HepG2 (cell line): ENCODE data around the gene ZNF33B. TPM values are rescaled to one million over a fixed set of nuclear protein-coding genes. Genes with fewer than 3 reads are reported as not detected.

Experiments used
- BRCA1 ChIP-seq: sonication (generic); formaldehyde crosslinking; IDR thresholded peaks from 2 replicates; pipeline ENCODE4 v1.4.0; 2020; ENCODE audit warnings: missing genetic modification reagents
- HHEX ChIP-seq: IDR thresholded peaks from 2 replicates; pipeline ENCODE4 v1.6.1; 2016; ENCODE audit warnings: control low read depth
- LCORL ChIP-seq, 2 experiments: fragments of 450-650 bp in 1 of 2; sonication (generic) in 1 of 2; formaldehyde crosslinking in 1 of 2; IDR thresholded peaks; 2 replicates each; pipeline versions ENCODE4 v1.5.0 to v1.6.1; 2017 to 2020; ENCODE audit warnings: antibody characterized with exemption in 1 of 2, missing genetic modification reagents in 1 of 2
- MAF1 ChIP-seq: sonication (generic); formaldehyde crosslinking; IDR thresholded peaks from 2 replicates; pipeline ENCODE4 v1.5.0; 2020; ENCODE audit warnings: missing genetic modification reagents, borderline replicate concordance
- MAZ ChIP-seq, 2 experiments: sonication (generic) in 1 of 2; formaldehyde crosslinking in 1 of 2; IDR thresholded peaks; 2 replicates each; pipeline versions ENCODE4 v1.5.0 to v1.6.1; 2012 to 2020; ENCODE audit warnings: low read depth in 2 of 2, mild to moderate bottlenecking in 2 of 2, borderline replicate concordance in 1 of 2, improper control_type of control experiment in 1 of 2, low read length in 1 of 2, missing genetic modification reagents in 1 of 2, moderate library complexity in 1 of 2
- NCOA2 ChIP-seq: sonication (generic); formaldehyde crosslinking; IDR thresholded peaks from 2 replicates; pipeline ENCODE4 v1.8.0; 2022; ENCODE audit warnings: inconsistent platforms
- NCOR1 ChIP-seq: fragments of 200-600 bp; sonication (generic); IDR thresholded peaks from 2 replicates; pipeline ENCODE4 v1.7.0; 2017; ENCODE audit warnings: antibody characterized with exemption, low read length, borderline replicate concordance
- NFE2L1 ChIP-seq: sonication (generic); formaldehyde crosslinking; IDR thresholded peaks from 2 replicates; pipeline ENCODE4 v1.4.0; 2020; ENCODE audit warnings: missing genetic modification reagents, mild to moderate bottlenecking, borderline replicate concordance
- NFIB ChIP-seq: sonication (generic); formaldehyde crosslinking; IDR thresholded peaks from 2 replicates; pipeline ENCODE4 v1.9.0; 2021; ENCODE audit warnings: missing genetic modification reagents, mild to moderate bottlenecking, borderline replicate concordance
- SAP130 ChIP-seq: IDR thresholded peaks from 2 replicates; pipeline ENCODE4 v1.6.1; 2016; ENCODE audit warnings: low read depth
- SP1 ChIP-seq, 2 experiments: fragments of 450-650 bp in 1 of 2; sonication (generic) in 1 of 2; formaldehyde crosslinking in 1 of 2; IDR thresholded peaks; 2 replicates each; pipeline versions ENCODE4 v1.4.0 to v1.6.1; 2016 to 2020; ENCODE audit warnings: missing genetic modification reagents in 1 of 2
- TARDBP ChIP-seq: sonication (generic); formaldehyde crosslinking; IDR thresholded peaks from 2 replicates; pipeline ENCODE4 v1.8.0; 2022; ENCODE audit warnings: mild to moderate bottlenecking, missing genetic modification reagents
- ZC3H4 ChIP-seq: sonication (generic); formaldehyde crosslinking; IDR thresholded peaks from 2 replicates; pipeline ENCODE4 v1.4.0; 2020; ENCODE audit warnings: missing genetic modification reagents, borderline replicate concordance
- ZNF138 ChIP-seq: sonication (generic); formaldehyde crosslinking; IDR thresholded peaks from 2 replicates; pipeline ENCODE4 v1.5.0; 2020; ENCODE audit warnings: mild to moderate bottlenecking, low read depth, missing genetic modification reagents
- ZNF224 ChIP-seq: sonication (generic); formaldehyde crosslinking; IDR thresholded peaks from 2 replicates; pipeline ENCODE4 v1.5.0; 2020; ENCODE audit warnings: mild to moderate bottlenecking, missing genetic modification reagents
- ZNF3 ChIP-seq: IDR thresholded peaks from 2 replicates; pipeline ENCODE4 v1.7.0; 2017; ENCODE audit warnings: inconsistent platforms
- ZNF329 ChIP-seq: sonication (generic); formaldehyde crosslinking; IDR thresholded peaks from 2 replicates; pipeline ENCODE4 v1.9.0; 2021; ENCODE audit warnings: low read depth, mild to moderate bottlenecking, missing genetic modification reagents
- ZNF572 ChIP-seq: sonication (generic); formaldehyde crosslinking; IDR thresholded peaks from 2 replicates; pipeline ENCODE4 v1.5.1; 2020; ENCODE audit warnings: mild to moderate bottlenecking, missing genetic modification reagents
- polyA plus RNA-seq, 8 experiments: library from polyadenylated mRNA; depleted of rRNA in 3 of 8; stranded (reverse) in 7 of 8; unstranded in 1 of 8; fragments of >200 nt; fragmentation: Illumina TruSeq in 4 of 8; extraction: Trizol in 4 of 8; gene quantifications; 2 replicates each; pipeline versions ENCODE4 v1.2.1 to v1.2.3, GENCODE V29; 2011 to 2016; ENCODE audit warnings: low read depth in 4 of 8, missing spikeins in 1 of 8, mixed read lengths in 1 of 8; ENCODE audit not compliant: insufficient read depth in 1 of 8
- total RNA-seq, 5 experiments: library from RNA; depleted of rRNA; stranded (reverse); fragments of >200 nt; fragmentation: Illumina TruSeq; extraction: Trizol; gene quantifications; 2 replicates each; pipeline ENCODE4 v1.2.3, GENCODE V29; 2016; ENCODE audit warnings: low read depth in 1 of 5
- TF ChIP-seq, protein P1 (sequence below): sonication (generic); formaldehyde crosslinking; IDR thresholded peaks from 2 replicates; pipeline ENCODE4 v1.4.0; 2020; ENCODE audit warnings: missing genetic modification reagents, low read depth, mild to moderate bottlenecking, borderline replicate concordance
- TF ChIP-seq, protein P2 (sequence below): sonication (generic); formaldehyde crosslinking; IDR thresholded peaks from 2 replicates; pipeline ENCODE4 v1.5.1; 2020; ENCODE audit warnings: mild to moderate bottlenecking, missing genetic modification reagents, borderline replicate concordance
- TF ChIP-seq, protein P3 (sequence below): IDR thresholded peaks from 2 replicates; pipeline ENCODE4 v1.6.1; 2016

Gene ZNF33B
- total and polyA plus RNA-seq, 2 of the 13 experiments (the other 11 are each of a cell fraction or from before 2014, with no cell fraction given) = 18.4 to 23.5 TPM

DNA sequence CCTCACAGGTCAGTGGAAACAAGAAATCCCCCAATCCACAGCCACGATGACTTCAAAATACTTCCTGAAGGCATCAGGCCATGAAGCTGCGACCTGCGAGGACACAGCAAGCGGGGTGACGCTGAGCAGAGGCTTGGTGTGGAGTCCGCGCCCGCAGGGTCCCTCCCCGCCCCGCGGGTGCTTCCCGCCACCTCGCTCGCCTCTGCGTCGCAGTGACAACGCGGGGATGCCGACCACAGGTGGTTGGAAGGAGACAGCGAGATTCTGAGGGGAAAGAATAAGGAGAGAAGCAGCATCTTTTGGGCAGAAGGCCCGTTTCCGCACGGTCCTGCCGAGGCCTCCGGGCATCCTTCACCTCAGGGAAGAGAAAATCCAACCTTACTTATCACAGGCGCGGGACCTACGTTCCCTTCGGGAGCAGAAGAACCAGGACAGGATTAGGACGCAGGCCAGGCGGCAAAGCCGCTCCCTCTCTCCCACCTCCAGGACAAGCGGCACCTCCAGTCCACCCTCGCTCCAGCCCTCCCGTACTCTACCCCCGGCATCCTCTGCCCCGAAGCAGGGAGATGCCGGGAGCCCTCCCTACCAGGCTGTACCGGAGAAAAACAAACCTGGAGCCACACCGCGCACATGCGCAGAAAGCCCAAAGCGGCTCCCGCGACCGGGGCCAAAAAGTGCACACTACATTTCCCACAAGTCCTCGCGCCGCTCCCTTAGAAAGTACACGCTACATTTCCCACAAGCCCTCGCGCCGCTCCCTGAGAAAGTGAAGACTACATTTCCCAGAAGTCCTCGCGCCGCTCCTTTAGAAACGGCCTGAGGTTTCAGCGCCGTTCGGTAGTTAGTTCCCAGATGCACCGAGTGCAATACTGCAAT lies 85.9 kb downstream of the ZNF33B start (continued):
- TF ChIP-seq SP1 (IDR thresholded peaks at IDR 0.05) = no peak
- no peak for TF ChIP-seq SP1 (CRISPR knock-in tag; IDR thresholded peaks at IDR 0.05)
- no peak for TF ChIP-seq LCORL (IDR thresholded peaks at IDR 0.05)
- peak; percentile 49 for TF ChIP-seq LCORL (CRISPR knock-in tag; IDR thresholded peaks at IDR 0.05)
- TF ChIP-seq NFIB (CRISPR knock-in tag) = no peak
- no peak for TF ChIP-seq NFE2L1 (CRISPR knock-in tag)
- TF ChIP-seq, protein P1, sequence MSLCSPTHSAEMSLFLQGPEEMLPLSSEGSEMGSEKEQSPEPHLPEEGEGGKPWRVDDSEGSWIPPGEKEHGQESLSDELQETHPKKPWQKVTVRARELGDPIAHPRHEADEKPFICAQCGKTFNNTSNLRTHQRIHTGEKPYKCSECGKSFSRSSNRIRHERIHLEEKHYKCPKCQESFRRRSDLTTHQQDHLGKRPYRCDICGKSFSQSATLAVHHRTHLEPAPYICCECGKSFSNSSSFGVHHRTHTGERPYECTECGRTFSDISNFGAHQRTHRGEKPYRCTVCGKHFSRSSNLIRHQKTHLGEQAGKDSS (CRISPR knock-in tag) = peak; percentile 38; the same call in 1 of the 2 replicates
- TF ChIP-seq ZNF572 (CRISPR knock-in tag) = no peak; the same call in 1 of the 2 replicates
- TF ChIP-seq, protein P2, sequence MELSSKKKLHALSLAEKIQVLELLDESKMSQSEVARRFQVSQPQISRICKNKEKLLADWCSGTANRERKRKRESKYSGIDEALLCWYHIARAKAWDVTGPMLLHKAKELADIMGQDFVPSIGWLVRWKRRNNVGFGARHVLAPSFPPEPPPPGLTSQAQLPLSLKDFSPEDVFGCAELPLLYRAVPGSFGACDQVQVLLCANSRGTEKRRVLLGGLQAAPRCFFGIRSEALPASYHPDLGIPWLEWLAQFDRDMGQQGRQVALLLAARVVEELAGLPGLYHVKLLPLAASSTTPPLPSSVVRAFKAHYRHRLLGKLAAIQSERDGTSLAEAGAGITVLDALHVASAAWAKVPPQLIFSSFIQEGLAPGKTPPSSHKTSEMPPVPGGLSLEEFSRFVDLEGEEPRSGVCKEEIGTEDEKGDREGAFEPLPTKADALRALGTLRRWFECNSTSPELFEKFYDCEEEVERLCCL (CRISPR knock-in tag) = no peak
- no peak for TF ChIP-seq HHEX
- TF ChIP-seq SAP130 = peak; percentile 60
- TF ChIP-seq, protein P3, sequence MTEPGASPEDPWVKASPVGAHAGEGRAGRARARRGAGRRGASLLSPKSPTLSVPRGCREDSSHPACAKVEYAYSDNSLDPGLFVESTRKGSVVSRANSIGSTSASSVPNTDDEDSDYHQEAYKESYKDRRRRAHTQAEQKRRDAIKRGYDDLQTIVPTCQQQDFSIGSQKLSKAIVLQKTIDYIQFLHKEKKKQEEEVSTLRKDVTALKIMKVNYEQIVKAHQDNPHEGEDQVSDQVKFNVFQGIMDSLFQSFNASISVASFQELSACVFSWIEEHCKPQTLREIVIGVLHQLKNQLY = no peak
- 0 out of 2 replicates have a peak, but pooled peaks have one; percentile 35 for TF ChIP-seq ZNF224 (CRISPR knock-in tag)
- TF ChIP-seq ZNF3 (CRISPR knock-in tag) = no peak
- no peak for TF ChIP-seq BRCA1 (CRISPR knock-in tag)
- TF ChIP-seq MAZ (IDR thresholded peaks at IDR 0.05; ENCODE audit: borderline replicate concordance, low read depth, low read length) = no peak
- no peak for TF ChIP-seq MAZ (CRISPR knock-in tag; IDR thresholded peaks at IDR 0.05; ENCODE audit: low read depth)
- no peak for TF ChIP-seq MAF1 (CRISPR knock-in tag)
- TF ChIP-seq ZNF329 (CRISPR knock-in tag) = no peak
- no peak for TF ChIP-seq ZNF138 (CRISPR knock-in tag)
- TF ChIP-seq NCOA2 = no peak
- TF ChIP-seq TARDBP = 0 out of 2 replicates have a peak, but pooled peaks have one; percentile 21
- no peak for TF ChIP-seq NCOR1
- no peak for TF ChIP-seq ZC3H4
